Sigmoid colon (tissue), 7 donors: ENCODE results near the gene PLEKHA8. TPM values are rescaled to one million over a fixed set of nuclear protein-coding genes. Genes with fewer than 3 reads are reported as not detected.

ENCODE experiments used
- DNase-seq: peaks from one replicate; pipeline ENCODE4 v3.0.0-alpha.2; 2019
- H3K27ac ChIP-seq, 4 donors: fragments of 200-600 bp; sonication (generic); one replicate each; pipeline ENCODE4 v1.5.1; 2016 to 2019; ENCODE audit warnings: mild to moderate bottlenecking in 1 of 4
- H3K27me3 ChIP-seq, 3 donors: fragments of 200-600 bp; sonication (generic); one replicate each; pipeline ENCODE4 v1.5.1; 2019; ENCODE audit warnings: mild to moderate bottlenecking in 1 of 3
- H3K36me3 ChIP-seq, 4 donors: fragments of 200-600 bp; sonication (generic); one replicate each; pipeline ENCODE4 v1.5.1; 2016 to 2019
- H3K4me1 ChIP-seq, 4 donors: fragments of 200-600 bp; sonication (generic); one replicate each; pipeline ENCODE4 v1.5.1; 2017 to 2019
- H3K4me3 ChIP-seq, 4 donors: fragments of 200-600 bp; sonication (generic); one replicate each; pipeline ENCODE4 v1.5.1; 2017 to 2019; ENCODE audit warnings: mild to moderate bottlenecking in 2 of 4, moderate library complexity in 1 of 4
- H3K9me3 ChIP-seq, 4 donors: fragments of 200-600 bp in 3 of 4; sonication (generic) in 3 of 4; one replicate each; pipeline versions ENCODE4 v1.5.1 to v1.6.1; 2013 to 2019
- EP300 ChIP-seq, 4 donors: sonication (generic); formaldehyde crosslinking; IDR thresholded peaks; one replicate each; pipeline ENCODE4 v1.6.1; 2017; ENCODE audit warnings: antibody characterized with exemption in 4 of 4
- POLR2A ChIP-seq, 2 donors: fragments of 450-650 bp; IDR thresholded peaks; one replicate each; pipeline ENCODE4 v1.6.1; 2016; ENCODE audit warnings: antibody characterized with exemption in 2 of 2, mild to moderate bottlenecking in 2 of 2, moderate library complexity in 2 of 2
- POLR2AphosphoS5 ChIP-seq, 4 donors: sonication (generic); formaldehyde crosslinking; IDR thresholded peaks; one replicate each; pipeline ENCODE4 v1.6.1; 2017; ENCODE audit warnings: antibody characterized with exemption in 4 of 4
- WGBS, 2 donors: extraction: QIAGEN DNeasy Blood & Tissue Kit; methylation state at CpG; one replicate each; pipeline ENCODE4 v1.1.7; 2013; 5-methylcytosine and 5-hydroxymethylcytosine counted together
- intact Hi-C: fragments of 100-400 bp; cut with DNase I; formaldehyde crosslinking; loops from one replicate; pipeline ENCODE4 v1.15.1; 2023
- polyA plus RNA-seq, 3 donors: library from polyadenylated mRNA; stranded (reverse); fragments of 200-250 nt; gene quantifications; one replicate each; pipeline ENCODE4 v1.2.3, GENCODE V29; 2013
- total RNA-seq, 4 donors: library from RNA; depleted of rRNA; stranded (reverse); fragments of >200 nt; gene quantifications; one replicate each; pipeline ENCODE4 v1.1.0, GENCODE V29; 2016
- TF ChIP-seq, protein P1 (sequence below), 4 experiments: fragments of 450-650 bp in 3 of 4; fragments of 200-600 bp in 1 of 4; IDR thresholded peaks; one replicate each; pipeline ENCODE4 v1.5.1; 2016 to 2019; ENCODE audit warnings: antibody characterized with exemption in 4 of 4, mild to moderate bottlenecking in 3 of 4, moderate library complexity in 2 of 4
- donor health status: healthy with polysubstance abuse.
- donor health status: Bipolar disorder and iron deficiency.
- donor health status: healthy.

PLEKHA8 gene
- total and polyA plus RNA-seq, 7 donors: 3.2 to 12.2 (median 7.7) TPM

DNA sequence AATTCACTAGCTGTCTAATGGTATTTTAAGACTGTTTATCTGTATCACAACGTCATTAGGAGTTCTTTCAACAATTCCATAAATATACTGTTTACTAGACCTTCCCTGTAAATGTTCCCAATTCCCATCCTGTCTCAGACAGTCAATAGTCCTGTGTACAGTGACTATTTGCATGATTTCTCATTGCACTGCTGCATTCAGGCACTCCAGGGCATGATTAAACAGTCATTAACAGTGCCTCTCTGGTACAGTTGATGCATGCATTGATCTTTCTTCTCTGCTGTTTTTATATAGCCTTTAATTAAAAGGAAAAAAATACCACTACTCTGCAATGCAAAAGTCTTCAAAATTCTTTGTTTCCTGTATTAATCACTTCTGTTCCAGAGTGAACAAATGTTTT lies 55.1 kb downstream of the PLEKHA8 start:
- H3K4me1 ChIP-seq: no peaks in the 10 kb centered on the region
- no peak for TF ChIP-seq EP300 (IDR thresholded peaks at IDR 0.05)
- TF ChIP-seq POLR2A (IDR thresholded peaks at IDR 0.05): no peak
- TF ChIP-seq, protein P1, sequence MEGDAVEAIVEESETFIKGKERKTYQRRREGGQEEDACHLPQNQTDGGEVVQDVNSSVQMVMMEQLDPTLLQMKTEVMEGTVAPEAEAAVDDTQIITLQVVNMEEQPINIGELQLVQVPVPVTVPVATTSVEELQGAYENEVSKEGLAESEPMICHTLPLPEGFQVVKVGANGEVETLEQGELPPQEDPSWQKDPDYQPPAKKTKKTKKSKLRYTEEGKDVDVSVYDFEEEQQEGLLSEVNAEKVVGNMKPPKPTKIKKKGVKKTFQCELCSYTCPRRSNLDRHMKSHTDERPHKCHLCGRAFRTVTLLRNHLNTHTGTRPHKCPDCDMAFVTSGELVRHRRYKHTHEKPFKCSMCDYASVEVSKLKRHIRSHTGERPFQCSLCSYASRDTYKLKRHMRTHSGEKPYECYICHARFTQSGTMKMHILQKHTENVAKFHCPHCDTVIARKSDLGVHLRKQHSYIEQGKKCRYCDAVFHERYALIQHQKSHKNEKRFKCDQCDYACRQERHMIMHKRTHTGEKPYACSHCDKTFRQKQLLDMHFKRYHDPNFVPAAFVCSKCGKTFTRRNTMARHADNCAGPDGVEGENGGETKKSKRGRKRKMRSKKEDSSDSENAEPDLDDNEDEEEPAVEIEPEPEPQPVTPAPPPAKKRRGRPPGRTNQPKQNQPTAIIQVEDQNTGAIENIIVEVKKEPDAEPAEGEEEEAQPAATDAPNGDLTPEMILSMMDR (IDR thresholded peaks at IDR 0.05): no peak
- TF ChIP-seq POLR2AphosphoS5 (IDR thresholded peaks at IDR 0.05): no peak
- no peak for DNase-seq
- H3K9me3 ChIP-seq: no peaks in the 10 kb centered on the region
- WGBS, 2 donors: 63 to 64% methylated on average over 1 of the region's 1 CpG
- H3K36me3 ChIP-seq: peaks cover 0 to 18% (median 8%) of the 10 kb centered on the region in 4 donors
- H3K27ac ChIP-seq: no peak overlapping the region
- intact Hi-C loops: no loop called here
- no peak overlapping the region for H3K4me3 ChIP-seq
- H3K27me3 ChIP-seq: no peaks in the 10 kb centered on the region

DNA sequence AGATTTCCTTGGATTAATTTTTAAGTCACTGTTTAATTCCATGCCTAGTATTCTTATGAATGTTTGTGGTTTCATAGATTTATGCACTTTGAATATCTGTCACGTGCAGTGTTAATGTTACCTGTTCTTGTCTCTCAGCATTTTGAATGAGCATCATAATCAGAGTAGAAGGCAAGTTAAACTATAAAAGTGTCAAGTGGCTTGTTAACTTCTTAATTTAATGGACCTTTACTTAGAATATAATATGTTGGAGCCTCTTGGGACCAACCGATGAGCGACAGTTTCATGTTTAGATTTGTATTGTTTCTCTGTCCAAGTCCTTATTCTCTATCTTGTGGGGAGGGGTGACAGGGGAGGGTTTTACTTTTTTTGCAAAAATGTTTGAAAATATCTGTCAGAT lies 56.0 kb downstream of the PLEKHA8 start:
- intact Hi-C loops: no loop called here
- Histone ChIP-seq H3K36me3 (peaks cover 0 to 9% (median under 1%) of the 10 kb centered on the region in 4 donors), H3K27me3 (no peaks in the 10 kb centered on the region), H3K4me1 (no peaks in the 10 kb centered on the region), H3K27ac (no peak overlapping the region), H3K4me3 (no peak overlapping the region), H3K9me3 (no peaks in the 10 kb centered on the region)
- DNase-seq: no peak
- TF ChIP-seq, protein P1 (IDR thresholded peaks at IDR 0.05): no peak
- no peak for TF ChIP-seq POLR2A (IDR thresholded peaks at IDR 0.05)
- TF ChIP-seq POLR2AphosphoS5 (IDR thresholded peaks at IDR 0.05): no peak
- TF ChIP-seq EP300 (IDR thresholded peaks at IDR 0.05): no peak
- WGBS, 2 donors: 90 to 94% methylated on average over 3 of the region's 3 CpGs

- Histone ChIP-seq H3K9me3 (no peaks in the 10 kb centered on the region), H3K4me1 (no peaks in the 10 kb centered on the region), H3K27me3 (no peaks in the 10 kb centered on the region), H3K4me3 (no peak overlapping the region), H3K27ac (no peak overlapping the region), H3K36me3 (no peaks in the 10 kb centered on the region)
- TF ChIP-seq, protein P1 (IDR thresholded peaks at IDR 0.05): no peak
- TF ChIP-seq POLR2A (IDR thresholded peaks at IDR 0.05) (no peak), POLR2AphosphoS5 (IDR thresholded peaks at IDR 0.05) (no peak), EP300 (IDR thresholded peaks at IDR 0.05) (no peak)
- DNase-seq: no peak
- intact Hi-C loops: no loop called here
Observed at GRCh38 chr7:30086529-30086928, 58.3 kb downstream of the PLEKHA8 start.

- Histone ChIP-seq H3K9me3 (no peaks in the 10 kb centered on the region), H3K36me3 (no peaks in the 10 kb centered on the region), H3K27ac (no peak overlapping the region), H3K27me3 (no peaks in the 10 kb centered on the region), H3K4me3 (no peak overlapping the region), H3K4me1 (no peaks in the 10 kb centered on the region)
- no peak for TF ChIP-seq EP300 (IDR thresholded peaks at IDR 0.05)
- no peak for TF ChIP-seq POLR2AphosphoS5 (IDR thresholded peaks at IDR 0.05)
- TF ChIP-seq, protein P1 (IDR thresholded peaks at IDR 0.05): no peak
- TF ChIP-seq POLR2A (IDR thresholded peaks at IDR 0.05): no peak
- DNase-seq: no peak
- intact Hi-C loops: no loop called here
Observed at GRCh38 chr7:30087371-30087770, 59.2 kb downstream of the PLEKHA8 start.

GRCh38 chr7:30088362-30088761 lies 60.1 kb downstream of the PLEKHA8 start:
- no peak for TF ChIP-seq POLR2AphosphoS5 (IDR thresholded peaks at IDR 0.05)
- TF ChIP-seq POLR2A (IDR thresholded peaks at IDR 0.05): no peak
- TF ChIP-seq EP300 (IDR thresholded peaks at IDR 0.05): no peak
- TF ChIP-seq, protein P1 (IDR thresholded peaks at IDR 0.05): no peak
- intact Hi-C loops: no loop called here
- Histone ChIP-seq H3K9me3 (no peaks in the 10 kb centered on the region), H3K4me3 (no peak overlapping the region), H3K27ac (no peak overlapping the region), H3K4me1 (no peaks in the 10 kb centered on the region), H3K27me3 (no peaks in the 10 kb centered on the region), H3K36me3 (no peaks in the 10 kb centered on the region)
- DNase-seq: no peak
